NT2/D1 (cell line): ENCODE data around the gene WAC.

Experiments
- DNase-seq: peaks from one replicate; pipeline ENCODE4 v3.0.0-alpha.2; 2011; ENCODE audit warnings: low read depth, low spot score
- H3K27me3 ChIP-seq: 2 replicates; pipeline ENCODE4 v1.6.0; 2011; ENCODE audit warnings: mild to moderate bottlenecking; ENCODE audit not compliant: insufficient read length, insufficient read depth
- H3K36me3 ChIP-seq: 2 replicates; pipeline ENCODE4 v1.6.1; 2011; ENCODE audit warnings: mild to moderate bottlenecking, low read length, mixed read lengths; ENCODE audit not compliant: insufficient read depth, insufficient read length
- H3K4me1 ChIP-seq: 2 replicates; pipeline ENCODE4 v1.5.1; 2011; ENCODE audit not compliant: insufficient read depth, insufficient read length
- H3K4me3 ChIP-seq: 2 replicates; pipeline ENCODE4 v1.5.1; 2011; ENCODE audit warnings: low read depth; ENCODE audit not compliant: insufficient read length
- H3K9ac ChIP-seq: 2 replicates; pipeline ENCODE4 v1.6.0; 2011; ENCODE audit warnings: low read depth; ENCODE audit not compliant: insufficient read length
- H3K9me3 ChIP-seq: 2 replicates; pipeline ENCODE4 v1.5.1; 2011; ENCODE audit warnings: mild to moderate bottlenecking, low read length; ENCODE audit not compliant: insufficient read depth
- SUZ12 ChIP-seq: IDR thresholded peaks from 2 replicates; pipeline ENCODE4 v1.6.1; 2011; ENCODE audit not compliant: insufficient read length, insufficient read depth; ENCODE audit errors: extremely low read depth
- YY1 ChIP-seq: IDR thresholded peaks from 2 replicates; pipeline ENCODE4 v1.6.1; 2011; ENCODE audit not compliant: insufficient read length, insufficient read depth
- ZNF274 ChIP-seq: IDR thresholded peaks from 2 replicates; pipeline ENCODE4 v1.6.1; 2011; ENCODE audit warnings: mild to moderate bottlenecking, low read depth, low read length

WAC gene

GRCh38 chr10:28548781-28549498, 16.0 kb downstream of the WAC start:
- no peak for TF ChIP-seq SUZ12
- no peak for TF ChIP-seq ZNF274
- TF ChIP-seq YY1, result no peak
- Histone ChIP-seq H3K9me3 (no peaks in the 10 kb centered on the region), H3K36me3 (peaks cover 79% of the 10 kb centered on the region), H3K27me3 (no peaks in the 10 kb centered on the region), H3K4me3 (no peak overlapping the region), H3K9ac (no peak overlapping the region), H3K4me1 (no peaks in the 10 kb centered on the region)
- DNase-seq, result no peak

- Histone ChIP-seq H3K27me3 (no peaks in the 10 kb centered on the region), H3K4me1 (no peaks in the 10 kb centered on the region), H3K4me3 (no peak overlapping the region), H3K9ac (no peak overlapping the region), H3K9me3 (no peaks in the 10 kb centered on the region), H3K36me3 (peaks cover 79% of the 10 kb centered on the region)
- no peak for DNase-seq
- TF ChIP-seq ZNF274 (no peak), YY1 (no peak), SUZ12 (no peak)
These were observed 18.2 kb downstream of the WAC start for GRCh38 chr10:28551086-28551485.

- H3K9me3 ChIP-seq, result no peaks in the 10 kb centered on the region
- no peaks in the 10 kb centered on the region for H3K27me3 ChIP-seq
- no peaks in the 10 kb centered on the region for H3K4me1 ChIP-seq
- TF ChIP-seq YY1 (no peak), ZNF274 (no peak), SUZ12 (no peak)
- peaks cover 72% of the 10 kb centered on the region for H3K36me3 ChIP-seq
- no peak overlapping the region for H3K4me3 ChIP-seq
- no peak overlapping the region for H3K9ac ChIP-seq
- DNase-seq, result no peak
These were observed 19.9 kb downstream of the WAC start for GRCh38 chr10:28552775-28553174.

- no peaks in the 10 kb centered on the region for H3K27me3 ChIP-seq
- no peak overlapping the region for H3K4me3 ChIP-seq
- DNase-seq, result no peak
- H3K9me3 ChIP-seq, result no peaks in the 10 kb centered on the region
- peaks cover 66% of the 10 kb centered on the region for H3K36me3 ChIP-seq
- H3K4me1 ChIP-seq, result no peaks in the 10 kb centered on the region
- H3K9ac ChIP-seq, result no peak overlapping the region
- TF ChIP-seq SUZ12 (no peak), YY1 (no peak), ZNF274 (no peak)
These were observed 21.1 kb downstream of the WAC start for GRCh38 chr10:28554009-28554408.

DNA sequence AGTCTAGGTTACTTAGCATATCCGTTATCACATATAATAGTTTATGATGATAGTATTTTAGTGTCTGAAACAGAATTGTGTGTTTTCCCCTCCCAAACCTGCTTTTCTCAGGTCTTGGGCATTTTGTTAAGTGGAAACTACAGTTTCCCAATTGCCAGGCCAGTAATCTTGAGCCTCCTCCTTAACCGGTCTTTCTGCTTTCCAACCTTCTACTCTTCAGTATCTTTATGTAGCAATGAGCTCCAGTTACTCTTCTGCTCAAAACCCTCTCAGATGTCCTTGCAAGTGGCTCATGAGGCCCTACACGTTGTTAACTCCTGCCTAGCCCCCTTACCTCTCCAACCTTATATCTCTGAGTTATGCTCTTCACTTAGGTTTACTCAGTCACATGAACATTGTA, 22.0 kb downstream of the WAC start:
- no peaks in the 10 kb centered on the region for H3K9me3 ChIP-seq
- H3K9ac ChIP-seq, result no peak overlapping the region
- no peaks in the 10 kb centered on the region for H3K4me1 ChIP-seq
- no peaks in the 10 kb centered on the region for H3K27me3 ChIP-seq
- no peak for DNase-seq
- no peak overlapping the region for H3K4me3 ChIP-seq
- TF ChIP-seq SUZ12, result no peak
- peaks cover 56% of the 10 kb centered on the region for H3K36me3 ChIP-seq

GRCh38 chr10:28555358-28555757, 22.4 kb downstream of the WAC start:
- TF ChIP-seq YY1 (no peak), SUZ12 (no peak), ZNF274 (no peak)
- H3K9me3 ChIP-seq, result no peaks in the 10 kb centered on the region

DNA sequence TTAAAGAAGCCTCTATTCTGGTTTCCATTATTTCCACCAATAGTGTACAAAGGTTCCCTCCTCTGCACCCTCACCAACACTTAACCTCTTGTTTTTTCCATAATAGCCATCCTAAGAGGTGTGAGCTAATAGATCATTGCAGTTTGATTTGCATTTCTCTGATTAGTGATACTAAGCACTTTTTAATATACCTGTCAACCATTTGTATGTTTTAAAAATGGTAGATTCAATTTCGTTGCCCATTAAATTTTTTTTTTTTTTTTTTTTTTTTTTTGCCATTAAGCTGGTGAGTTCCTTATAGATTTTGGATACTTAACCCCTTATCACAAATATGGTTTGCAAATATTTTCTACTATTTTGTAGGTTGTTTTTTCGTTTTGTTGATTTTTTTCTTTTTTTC, 23.2 kb downstream of the WAC start:
- peaks cover 61% of the 10 kb centered on the region for H3K36me3 ChIP-seq
- DNase-seq, result no peak
- H3K4me3 ChIP-seq, result no peak overlapping the region
- H3K4me1 ChIP-seq, result peaks cover 3% of the 10 kb centered on the region
- H3K9ac ChIP-seq, result no peak overlapping the region
- H3K9me3 ChIP-seq, result no peaks in the 10 kb centered on the region
- TF ChIP-seq ZNF274 (no peak), YY1 (no peak), SUZ12 (no peak)
- H3K27me3 ChIP-seq, result no peaks in the 10 kb centered on the region

More at GRCh38 chr10:28555358-28555757, 22.4 kb downstream of the WAC start:
- no peak for DNase-seq
- Histone ChIP-seq H3K27me3 (no peaks in the 10 kb centered on the region), H3K4me1 (peaks cover 2% of the 10 kb centered on the region), H3K9ac (no peak overlapping the region), H3K4me3 (no peak overlapping the region), H3K36me3 (peaks cover 56% of the 10 kb centered on the region)
